Ishikawa (cell line): Measurements from ENCODE around the gene RARB.

Experiments
- EGR1 ChIP-seq: IDR thresholded peaks from 2 replicates; pipeline ENCODE4 v1.6.1; 2012
- EP300 ChIP-seq: IDR thresholded peaks from 2 replicates; pipeline ENCODE4 v1.6.1; 2012; ENCODE audit warnings: borderline replicate concordance
- FOXM1 ChIP-seq: IDR thresholded peaks from 2 replicates; pipeline ENCODE4 v1.6.1; 2012; ENCODE audit warnings: low read depth, borderline replicate concordance
- RAD21 ChIP-seq: IDR thresholded peaks from 2 replicates; pipeline ENCODE4 v1.6.1; 2012; ENCODE audit warnings: low read depth
- TCF12 ChIP-seq: IDR thresholded peaks from 2 replicates; pipeline ENCODE4 v1.6.1; 2012; ENCODE audit warnings: low read depth
- YY1 ChIP-seq: IDR thresholded peaks from 2 replicates; pipeline ENCODE4 v1.6.1; 2012; ENCODE audit warnings: low read depth
- TF ChIP-seq, protein P1 (sequence below): IDR thresholded peaks from 2 replicates; pipeline ENCODE4 v1.6.1; 2012; ENCODE audit warnings: low read depth, mild to moderate bottlenecking

DNA sequence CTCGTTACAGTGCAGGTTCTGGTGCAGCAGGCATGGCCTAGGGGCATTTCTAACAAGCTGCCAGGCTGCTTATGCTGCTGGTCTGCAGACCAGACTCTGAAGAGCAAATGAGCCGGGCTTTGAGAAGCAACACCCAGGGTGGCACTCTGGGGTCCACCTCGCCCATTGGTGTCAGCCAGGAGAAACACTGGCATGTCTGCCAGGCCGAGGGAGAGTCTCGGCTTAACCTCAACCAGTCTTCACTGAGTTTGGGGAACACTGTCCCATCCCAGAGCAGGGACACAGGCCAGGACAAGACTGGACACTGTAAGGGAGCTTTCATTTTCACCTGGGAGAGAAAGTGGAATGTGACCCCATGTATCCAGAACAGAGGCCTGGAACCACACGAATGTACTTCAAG is 143.2 kb downstream of the RARB start:
- TF ChIP-seq YY1 (no peak), EGR1 (no peak), FOXM1 (no peak), RAD21 (no peak), EP300 (no peak), TCF12 (no peak)
- TF ChIP-seq, protein P1, sequence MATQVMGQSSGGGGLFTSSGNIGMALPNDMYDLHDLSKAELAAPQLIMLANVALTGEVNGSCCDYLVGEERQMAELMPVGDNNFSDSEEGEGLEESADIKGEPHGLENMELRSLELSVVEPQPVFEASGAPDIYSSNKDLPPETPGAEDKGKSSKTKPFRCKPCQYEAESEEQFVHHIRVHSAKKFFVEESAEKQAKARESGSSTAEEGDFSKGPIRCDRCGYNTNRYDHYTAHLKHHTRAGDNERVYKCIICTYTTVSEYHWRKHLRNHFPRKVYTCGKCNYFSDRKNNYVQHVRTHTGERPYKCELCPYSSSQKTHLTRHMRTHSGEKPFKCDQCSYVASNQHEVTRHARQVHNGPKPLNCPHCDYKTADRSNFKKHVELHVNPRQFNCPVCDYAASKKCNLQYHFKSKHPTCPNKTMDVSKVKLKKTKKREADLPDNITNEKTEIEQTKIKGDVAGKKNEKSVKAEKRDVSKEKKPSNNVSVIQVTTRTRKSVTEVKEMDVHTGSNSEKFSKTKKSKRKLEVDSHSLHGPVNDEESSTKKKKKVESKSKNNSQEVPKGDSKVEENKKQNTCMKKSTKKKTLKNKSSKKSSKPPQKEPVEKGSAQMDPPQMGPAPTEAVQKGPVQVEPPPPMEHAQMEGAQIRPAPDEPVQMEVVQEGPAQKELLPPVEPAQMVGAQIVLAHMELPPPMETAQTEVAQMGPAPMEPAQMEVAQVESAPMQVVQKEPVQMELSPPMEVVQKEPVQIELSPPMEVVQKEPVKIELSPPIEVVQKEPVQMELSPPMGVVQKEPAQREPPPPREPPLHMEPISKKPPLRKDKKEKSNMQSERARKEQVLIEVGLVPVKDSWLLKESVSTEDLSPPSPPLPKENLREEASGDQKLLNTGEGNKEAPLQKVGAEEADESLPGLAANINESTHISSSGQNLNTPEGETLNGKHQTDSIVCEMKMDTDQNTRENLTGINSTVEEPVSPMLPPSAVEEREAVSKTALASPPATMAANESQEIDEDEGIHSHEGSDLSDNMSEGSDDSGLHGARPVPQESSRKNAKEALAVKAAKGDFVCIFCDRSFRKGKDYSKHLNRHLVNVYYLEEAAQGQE, result no peak
